Fibroblast of lung (primary cell): ENCODE results near the gene NDUFV2. TPM values are rescaled to one million over a fixed set of nuclear protein-coding genes. Genes with fewer than 3 reads are reported as not detected.
"Not testable (repeated sequence)": the region's sequence is repeated elsewhere in the genome, so short reads cannot be mapped to it uniquely, and the experiment has no call there.

Experiments
- DNase-seq, 2 donors: peaks; one replicate each; pipeline versions ENCODE4 v3.0.0 to v3.0.0-alpha.2; 2010; ENCODE audit warnings: low read depth in 2 of 2
- H2AFZ ChIP-seq: 2 replicates; pipeline ENCODE4 v1.5.1; 2012; ENCODE audit warnings: low read length, control low read depth, inconsistent platforms
- H3K27ac ChIP-seq: 2 replicates; pipeline ENCODE4 v1.5.1; 2011; ENCODE audit warnings: low read length, control low read depth; ENCODE audit not compliant: insufficient read depth
- H3K27me3 ChIP-seq: 2 replicates; pipeline ENCODE4 v1.5.1; 2011; ENCODE audit warnings: mild to moderate bottlenecking, low read length; ENCODE audit not compliant: control insufficient read depth, insufficient read depth
- H3K36me3 ChIP-seq: 2 replicates; pipeline ENCODE4 v1.5.1; 2011; ENCODE audit warnings: low read length; ENCODE audit not compliant: control insufficient read depth, insufficient read depth
- H3K4me1 ChIP-seq: 2 replicates; pipeline ENCODE4 v1.5.1; 2011; ENCODE audit warnings: low read length; ENCODE audit not compliant: control insufficient read depth, insufficient read depth; ENCODE audit errors: extremely low read depth
- H3K4me2 ChIP-seq: 2 replicates; pipeline ENCODE4 v1.5.1; 2011; ENCODE audit warnings: low read length, control low read depth; ENCODE audit not compliant: insufficient read depth; ENCODE audit errors: extremely low read depth
- H3K4me3 ChIP-seq, 4 experiments: fragments of 200-600 bp in 1 of 4; sonication (generic) in 1 of 4; replicated peaks in 1 of 4; 2 replicates each; pipeline ENCODE4 v1.5.1; 2011 to 2016; ENCODE audit warnings: low read length in 4 of 4, low read depth in 3 of 4, mild to moderate bottlenecking in 3 of 4, control low read depth in 2 of 4, inconsistent platforms in 1 of 4, mixed read lengths in 1 of 4; ENCODE audit not compliant: insufficient read depth in 1 of 4; ENCODE audit errors: control extremely low read depth in 1 of 4
- H3K79me2 ChIP-seq: 2 replicates; pipeline ENCODE4 v1.5.1; 2012; ENCODE audit warnings: mild to moderate bottlenecking, low read length, inconsistent platforms; ENCODE audit not compliant: control insufficient read depth, insufficient read depth
- H3K9ac ChIP-seq: 2 replicates; pipeline ENCODE4 v1.5.1; 2011; ENCODE audit warnings: mild to moderate bottlenecking, low read length, control low read depth; ENCODE audit not compliant: insufficient read depth
- H3K9me3 ChIP-seq: 2 replicates; pipeline ENCODE4 v1.5.1; 2012; ENCODE audit warnings: low read depth, low read length; ENCODE audit not compliant: control insufficient read depth, insufficient read depth
- H4K20me1 ChIP-seq: 2 replicates; pipeline ENCODE4 v1.5.1; 2011; ENCODE audit warnings: low read length; ENCODE audit not compliant: control insufficient read depth, insufficient read depth; ENCODE audit errors: extremely low read depth
- EZH2 ChIP-seq: IDR thresholded peaks from 2 replicates; pipeline ENCODE4 v1.5.1; 2012; ENCODE audit warnings: low read length, control low read depth, mild to moderate bottlenecking; ENCODE audit errors: missing control alignments
- polyA plus RNA-seq, 2 donors: library from polyadenylated mRNA; depleted of rRNA in 1 of 2; stranded (reverse) in 1 of 2; unstranded in 1 of 2; fragments of >200 nt; gene quantifications; 2 replicates each; pipeline ENCODE4 v1.2.1, GENCODE V29; 2011 to 2012; ENCODE audit warnings: missing spikeins in 1 of 2
- total RNA-seq: library from RNA; depleted of rRNA; stranded (reverse); fragments of >200 nt; gene quantifications from 2 replicates; pipeline ENCODE4 v1.2.1, GENCODE V29; 2014
- TF ChIP-seq, protein P1 (sequence below), 2 donors: IDR thresholded peaks in 1 of 2; conservative IDR thresholded peaks in 1 of 2; 1 replicate in 1 of 2; 2 replicates in 1 of 2; pipeline ENCODE4 v1.5.1; 2011 to 2012; ENCODE audit warnings: low read length in 2 of 2, control low read depth in 1 of 2, inconsistent platforms in 1 of 2, low read depth in 1 of 2, mild to moderate bottlenecking in 1 of 2

NDUFV2 gene
- total and polyA plus RNA-seq, 2 donors (not counting 1 experiment from before 2014, with no cell fraction given): 97.3 to 133 TPM

DNA sequence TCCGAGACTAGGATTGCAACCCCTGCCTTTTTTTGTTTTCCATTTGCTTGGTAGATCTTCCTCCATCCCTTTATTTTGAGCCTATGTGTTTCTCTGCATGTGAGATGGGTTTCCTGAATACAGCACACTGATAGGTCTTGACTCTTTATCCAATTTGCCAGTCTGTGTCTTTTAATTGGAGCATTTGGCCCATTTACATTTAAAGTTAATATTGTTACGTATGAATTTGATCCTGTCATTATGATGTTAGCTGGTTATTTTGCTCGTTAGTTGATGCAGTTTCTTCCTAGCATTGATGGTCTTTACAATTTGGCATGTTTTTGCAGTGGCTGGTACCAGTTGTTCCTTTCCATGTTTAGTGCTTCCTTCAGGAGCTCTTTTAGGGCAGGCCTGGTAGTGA lies 67.0 kb downstream of the NDUFV2 start:
- not testable (repeated sequence) for H3K27me3 ChIP-seq, H3K9ac ChIP-seq, DNase-seq, H3K9me3 ChIP-seq, H4K20me1 ChIP-seq, H2AFZ ChIP-seq, H3K27ac ChIP-seq, H3K4me2 ChIP-seq, H3K4me3 ChIP-seq, H3K4me1 ChIP-seq, H3K36me3 ChIP-seq
- peaks cover 37% of the 10 kb centered on the region for H3K79me2 ChIP-seq

DNA sequence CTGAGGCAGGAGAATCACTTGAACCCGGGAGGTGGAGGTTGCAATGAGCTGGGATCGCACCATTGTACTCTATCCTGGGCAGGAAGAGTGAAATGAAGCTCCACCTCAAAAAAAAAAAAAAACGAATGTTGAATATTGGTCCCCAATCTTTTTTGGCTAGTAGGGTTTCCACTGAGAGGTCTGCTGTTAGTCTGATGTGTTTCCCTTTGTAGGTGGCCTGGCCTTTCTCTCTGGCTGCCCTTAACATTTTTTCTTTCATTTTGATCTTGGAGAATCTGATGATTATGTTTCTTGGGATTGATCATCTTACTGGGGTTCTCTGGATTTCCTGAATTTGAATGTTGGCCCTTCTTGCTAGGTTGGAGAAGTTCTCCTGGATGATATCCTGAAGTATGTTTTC lies 69.4 kb downstream of the NDUFV2 start:
- H3K4me1 ChIP-seq, DNase-seq, H2AFZ ChIP-seq, H3K36me3 ChIP-seq, H3K4me3 ChIP-seq, H3K27me3 ChIP-seq, H3K27ac ChIP-seq, H3K4me2 ChIP-seq, H4K20me1 ChIP-seq, H3K9ac ChIP-seq, H3K9me3 ChIP-seq: not testable (repeated sequence)
- H3K79me2 ChIP-seq: peaks cover 43% of the 10 kb centered on the region

- Histone ChIP-seq H2AFZ (no peak overlapping the region), H3K4me1 (no peaks in the 10 kb centered on the region), H3K79me2 (peaks cover 49% of the 10 kb centered on the region), H3K27me3 (no peaks in the 10 kb centered on the region), H3K27ac (no peak overlapping the region), H3K4me3 (no peak overlapping the region), H3K9me3 (no peaks in the 10 kb centered on the region), H3K36me3 (no peaks in the 10 kb centered on the region), H3K4me2 (no peak overlapping the region), H3K9ac (no peak overlapping the region), H4K20me1 (no peaks in the 10 kb centered on the region)
- TF ChIP-seq, protein P1, sequence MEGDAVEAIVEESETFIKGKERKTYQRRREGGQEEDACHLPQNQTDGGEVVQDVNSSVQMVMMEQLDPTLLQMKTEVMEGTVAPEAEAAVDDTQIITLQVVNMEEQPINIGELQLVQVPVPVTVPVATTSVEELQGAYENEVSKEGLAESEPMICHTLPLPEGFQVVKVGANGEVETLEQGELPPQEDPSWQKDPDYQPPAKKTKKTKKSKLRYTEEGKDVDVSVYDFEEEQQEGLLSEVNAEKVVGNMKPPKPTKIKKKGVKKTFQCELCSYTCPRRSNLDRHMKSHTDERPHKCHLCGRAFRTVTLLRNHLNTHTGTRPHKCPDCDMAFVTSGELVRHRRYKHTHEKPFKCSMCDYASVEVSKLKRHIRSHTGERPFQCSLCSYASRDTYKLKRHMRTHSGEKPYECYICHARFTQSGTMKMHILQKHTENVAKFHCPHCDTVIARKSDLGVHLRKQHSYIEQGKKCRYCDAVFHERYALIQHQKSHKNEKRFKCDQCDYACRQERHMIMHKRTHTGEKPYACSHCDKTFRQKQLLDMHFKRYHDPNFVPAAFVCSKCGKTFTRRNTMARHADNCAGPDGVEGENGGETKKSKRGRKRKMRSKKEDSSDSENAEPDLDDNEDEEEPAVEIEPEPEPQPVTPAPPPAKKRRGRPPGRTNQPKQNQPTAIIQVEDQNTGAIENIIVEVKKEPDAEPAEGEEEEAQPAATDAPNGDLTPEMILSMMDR (conservative IDR thresholded peaks at IDR 0.05 in 1 of 2, IDR thresholded peaks at IDR 0.05 in 1 of 2; ENCODE audit: low read depth in 1 of 2, low read length in 2 of 2): no peak
- no peak for TF ChIP-seq EZH2
- no peak for DNase-seq
Measured at GRCh38 chr18:9172506-9173127, 70.1 kb downstream of the NDUFV2 start.

- no peak for TF ChIP-seq EZH2
- Histone ChIP-seq H3K4me2 (no peak overlapping the region), H3K9me3 (no peaks in the 10 kb centered on the region), H3K27me3 (no peaks in the 10 kb centered on the region), H3K4me3 (no peak overlapping the region), H3K79me2 (peaks cover 50% of the 10 kb centered on the region), H3K4me1 (no peaks in the 10 kb centered on the region), H2AFZ (no peak overlapping the region), H3K27ac (no peak overlapping the region), H4K20me1 (no peaks in the 10 kb centered on the region), H3K36me3 (no peaks in the 10 kb centered on the region), H3K9ac (no peak overlapping the region)
- no peak for DNase-seq
Measured at GRCh38 chr18:9173770-9174233, 71.3 kb downstream of the NDUFV2 start.
